Caco-2 (cell line): ENCODE data around the gene TBKBP1. TPM values are rescaled to one million over a fixed set of nuclear protein-coding genes. Genes with fewer than 3 reads are reported as not detected.

Experiments
- BruUV-seq: library from RNA; stranded (reverse); fragments of 400-500 nt; replicated peaks from 2 replicates; lab custom pipeline; 2021; lab: Mats Ljungman, UMichigan
- CTCF ChIA-PET: fragments of 300-600 bp; sonication (Branson Sonifier 250); formaldehyde crosslinking; loops from one replicate; lab custom pipeline; 2022; ENCODE audit warnings: antibody characterized with exemption; lab: Charles Lee
- POLR2A ChIA-PET: fragments of 300-600 bp; sonication (Branson Sonifier 250); formaldehyde crosslinking; loops from one replicate; lab custom pipeline; 2022; ENCODE audit warnings: antibody characterized with exemption; lab: Charles Lee
- DNase-seq, 2 experiments: peaks; one replicate each; pipeline versions ENCODE4 v3.0.0 to v3.0.0-alpha.2; 2020 to 2022
- H3K27me3 ChIP-seq: replicated peaks from 2 replicates; pipeline ENCODE4 v1.6.0; 2011; ENCODE audit warnings: low read length; ENCODE audit not compliant: control insufficient read depth, insufficient read depth
- H3K36me3 ChIP-seq: 2 replicates; pipeline ENCODE4 v1.5.1; 2011; ENCODE audit warnings: low read length; ENCODE audit not compliant: control insufficient read depth, insufficient read depth
- H3K4me1 ChIP-seq: fragments of 250-450 bp; sonication (Bioruptor Pico); 2 replicates; pipeline ENCODE4 v1.5.1; 2020; ENCODE audit warnings: mild to moderate bottlenecking
- H3K4me3 ChIP-seq: 2 replicates; pipeline ENCODE4 v1.5.1; 2011; ENCODE audit warnings: low read depth, mild to moderate bottlenecking, control low read depth, low read length
- H3K9me3 ChIP-seq: fragments of 250-450 bp; sonication (Bioruptor Pico); 2 replicates; pipeline ENCODE4 v1.5.1; 2020; ENCODE audit warnings: mild to moderate bottlenecking, moderate library complexity
- H3K27ac Mint-ChIP-seq: one replicate; pipeline ENCODE4 v1.8.0; 2022; ENCODE audit warnings: mixed read lengths; ENCODE audit not compliant: unreplicated experiment
- H3K27me3 Mint-ChIP-seq: one replicate; pipeline ENCODE4 v1.8.0; 2022; ENCODE audit warnings: mixed read lengths; ENCODE audit not compliant: insufficient read depth, unreplicated experiment
- H3K36me3 Mint-ChIP-seq: one replicate; pipeline ENCODE4 v1.8.0; 2022; ENCODE audit warnings: mild to moderate bottlenecking, mixed read lengths; ENCODE audit not compliant: insufficient read depth, unreplicated experiment
- H3K4me1 Mint-ChIP-seq: one replicate; pipeline ENCODE4 v1.8.0; 2022; ENCODE audit warnings: low read depth, mixed read lengths; ENCODE audit not compliant: unreplicated experiment
- H3K4me3 Mint-ChIP-seq: one replicate; pipeline ENCODE4 v1.8.0; 2022; ENCODE audit warnings: mild to moderate bottlenecking, moderate library complexity, mixed read lengths; ENCODE audit not compliant: unreplicated experiment
- H3K9me3 Mint-ChIP-seq: one replicate; pipeline ENCODE4 v1.8.0; 2022; ENCODE audit warnings: mixed read lengths; ENCODE audit not compliant: unreplicated experiment
- intact Hi-C: fragments of 100-400 bp; cut with micrococcal nuclease; formaldehyde crosslinking; loops from one replicate; pipeline ENCODE4 v1.10.0; 2022; ENCODE audit not compliant: unreplicated experiment
- total RNA-seq: library from RNA; stranded (reverse); gene quantifications from 2 replicates; pipeline ENCODE4 v1.2.3, GENCODE V29; 2022
- TF ChIP-seq, protein P1 (sequence below), 2 experiments: fragments of 200-600 bp in 1 of 2; IDR thresholded peaks; 1 replicate in 1 of 2; 2 replicates in 1 of 2; pipeline versions ENCODE4 v1.5.1 to v1.8.0; 2011 to 2022; ENCODE audit warnings: antibody characterized with exemption in 1 of 2, control low read depth in 1 of 2, inconsistent platforms in 1 of 2, low read depth in 1 of 2, low read length in 1 of 2, mild to moderate bottlenecking in 1 of 2, moderate library complexity in 1 of 2; ENCODE audit not compliant: insufficient read depth in 1 of 2, severe bottlenecking in 1 of 2, unreplicated experiment in 1 of 2

TBKBP1 gene
- total RNA-seq, 1 experiment from 2014 or later: 27.4 TPM

GRCh38 chr17:47707056-47707804 lies 13.3 kb downstream of the TBKBP1 start:
- intact Hi-C loops: no loop called here
- Mint-ChIP-seq H3K4me3 (no peak overlapping the region), H3K4me1 (no peaks in the 10 kb centered on the region), H3K27ac (no peak overlapping the region), H3K36me3 (no peaks in the 10 kb centered on the region), H3K27me3 (no peaks in the 10 kb centered on the region), H3K9me3 (no peaks in the 10 kb centered on the region)
- BruUV-seq: no TSS peak
- CTCF ChIA-PET: interaction anchor here (0.6 to 1.3 kb wide), 5 partner anchors 8 to 1523 kb away, joined by 3 read pairs; partner anchors contain the start of gene TBX21
- POLR2A ChIA-PET: no interaction called here
- Histone ChIP-seq H3K4me3 (no peak overlapping the region), H3K9me3 (no peaks in the 10 kb centered on the region), H3K36me3 (0 out of 2 replicates have a peak, but pooled peaks cover 1% of the 10 kb centered on the region), H3K27me3 (no peaks in the 10 kb centered on the region), H3K4me1 (no peaks in the 10 kb centered on the region)
- no peak for DNase-seq
- TF ChIP-seq, protein P1, sequence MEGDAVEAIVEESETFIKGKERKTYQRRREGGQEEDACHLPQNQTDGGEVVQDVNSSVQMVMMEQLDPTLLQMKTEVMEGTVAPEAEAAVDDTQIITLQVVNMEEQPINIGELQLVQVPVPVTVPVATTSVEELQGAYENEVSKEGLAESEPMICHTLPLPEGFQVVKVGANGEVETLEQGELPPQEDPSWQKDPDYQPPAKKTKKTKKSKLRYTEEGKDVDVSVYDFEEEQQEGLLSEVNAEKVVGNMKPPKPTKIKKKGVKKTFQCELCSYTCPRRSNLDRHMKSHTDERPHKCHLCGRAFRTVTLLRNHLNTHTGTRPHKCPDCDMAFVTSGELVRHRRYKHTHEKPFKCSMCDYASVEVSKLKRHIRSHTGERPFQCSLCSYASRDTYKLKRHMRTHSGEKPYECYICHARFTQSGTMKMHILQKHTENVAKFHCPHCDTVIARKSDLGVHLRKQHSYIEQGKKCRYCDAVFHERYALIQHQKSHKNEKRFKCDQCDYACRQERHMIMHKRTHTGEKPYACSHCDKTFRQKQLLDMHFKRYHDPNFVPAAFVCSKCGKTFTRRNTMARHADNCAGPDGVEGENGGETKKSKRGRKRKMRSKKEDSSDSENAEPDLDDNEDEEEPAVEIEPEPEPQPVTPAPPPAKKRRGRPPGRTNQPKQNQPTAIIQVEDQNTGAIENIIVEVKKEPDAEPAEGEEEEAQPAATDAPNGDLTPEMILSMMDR (IDR thresholded peaks at IDR 0.05; ENCODE audit: insufficient read depth in 1 of 2, low read depth in 1 of 2, low read length in 1 of 2, severe bottlenecking in 1 of 2, unreplicated experiment in 1 of 2): no peak

DNA sequence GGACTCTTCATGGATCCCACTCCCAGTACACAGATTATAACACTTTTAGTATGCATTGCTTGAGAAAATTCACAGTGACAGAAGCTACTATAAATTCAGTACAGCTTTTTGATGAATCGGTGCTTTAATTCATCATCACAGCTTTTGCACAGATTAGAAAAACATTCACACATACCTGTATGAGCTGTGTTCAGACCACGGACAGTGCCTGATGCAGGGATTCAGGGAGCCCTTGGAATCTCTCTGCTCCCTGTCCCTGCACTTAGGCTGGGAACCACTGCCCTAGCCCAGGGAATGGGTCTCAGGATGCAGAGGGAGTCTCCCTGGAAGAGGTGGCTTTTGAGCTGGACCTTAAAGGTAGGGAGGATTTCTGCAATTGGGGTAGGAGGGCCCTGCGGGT lies 13.9 kb downstream of the TBKBP1 start:
- Mint-ChIP-seq H3K4me3 (no peak overlapping the region), H3K27me3 (peaks cover 2% of the 10 kb centered on the region), H3K36me3 (no peaks in the 10 kb centered on the region), H3K9me3 (no peaks in the 10 kb centered on the region), H3K27ac (no peak overlapping the region), H3K4me1 (no peaks in the 10 kb centered on the region)
- intact Hi-C loops: no loop called here
- ChIA-PET CTCF (interaction anchor here (0.6 to 1.3 kb wide), 5 partner anchors 9 to 1522 kb away, joined by 3 read pairs; partner anchors contain the start of gene TBX21), POLR2A (interaction anchor here (0.6 kb wide), 1 partner anchor 222 kb away, joined by 3 read pairs; no protein-coding TSS in a partner anchor)
- DNase-seq: no peak
- no peak overlapping the region for H3K4me3 ChIP-seq
- TF ChIP-seq, protein P1 (IDR thresholded peaks at IDR 0.05; ENCODE audit: insufficient read depth in 1 of 2, low read depth in 1 of 2, low read length in 1 of 2, severe bottlenecking in 1 of 2, unreplicated experiment in 1 of 2): no peak
- BruUV-seq: no TSS peak
- no peaks in the 10 kb centered on the region for H3K9me3 ChIP-seq
- no peaks in the 10 kb centered on the region for H3K4me1 ChIP-seq
- H3K36me3 ChIP-seq: 0 out of 2 replicates have a peak, but pooled peaks cover 1% of the 10 kb centered on the region
- no peaks in the 10 kb centered on the region for H3K27me3 ChIP-seq

GRCh38 chr17:47708312-47708863 lies 14.4 kb downstream of the TBKBP1 start:
- Mint-ChIP-seq H3K36me3 (no peaks in the 10 kb centered on the region), H3K4me1 (no peaks in the 10 kb centered on the region), H3K9me3 (no peaks in the 10 kb centered on the region), H3K27me3 (peaks cover 5% of the 10 kb centered on the region), H3K27ac (no peak overlapping the region), H3K4me3 (no peak overlapping the region)
- 0 out of 2 replicates have a peak, but pooled peaks cover 1% of the 10 kb centered on the region for H3K36me3 ChIP-seq
- POLR2A ChIA-PET: interaction anchor here (0.6 kb wide), 1 partner anchor 222 kb away, joined by 3 read pairs; no protein-coding TSS in a partner anchor
- TF ChIP-seq, protein P1 (IDR thresholded peaks at IDR 0.05; ENCODE audit: insufficient read depth in 1 of 2, low read depth in 1 of 2, low read length in 1 of 2, severe bottlenecking in 1 of 2, unreplicated experiment in 1 of 2): no peak
- CTCF ChIA-PET: interaction anchor here (0.7 to 1.3 kb wide), 3 partner anchors 9 to 1522 kb away, joined by 3 read pairs; no protein-coding TSS in a partner anchor
- DNase-seq: no peak
- no peak overlapping the region for H3K4me3 ChIP-seq
- no peaks in the 10 kb centered on the region for H3K9me3 ChIP-seq
- intact Hi-C loops: no loop called here
- H3K27me3 ChIP-seq: no peaks in the 10 kb centered on the region
- no TSS peak for BruUV-seq
- no peaks in the 10 kb centered on the region for H3K4me1 ChIP-seq
